ENCODE measurements around the gene IGSF3.
"Not testable (repeated sequence)": the region's sequence is repeated elsewhere in the genome, so short reads cannot be mapped to it uniquely, and the experiment has no call there.

The IGSF3 gene

GRCh38 chr1:116621756-116622155 lies 45.8 kb downstream of the IGSF3 start:
- H3K27ac Mint-ChIP-seq; H3K4me3 Mint-ChIP-seq; H3K9me3 Mint-ChIP-seq; DNase-seq; H3K27me3 Mint-ChIP-seq; H3K4me1 Mint-ChIP-seq; H3K36me3 Mint-ChIP-seq (ENCODE audit: low read depth); ATAC-seq: not testable (repeated sequence)

- not testable (repeated sequence) for ATAC-seq; DNase-seq; H3K4me1 Mint-ChIP-seq; H3K4me3 Mint-ChIP-seq; H3K27me3 Mint-ChIP-seq; H3K36me3 Mint-ChIP-seq (ENCODE audit: low read depth); H3K9me3 Mint-ChIP-seq; H3K27ac Mint-ChIP-seq
Observed at GRCh38 chr1:116620392-116620791, 47.1 kb downstream of the IGSF3 start.

GRCh38 chr1:116619106-116619505 lies 48.4 kb downstream of the IGSF3 start:
- not testable (repeated sequence) for H3K27ac Mint-ChIP-seq; H3K4me1 Mint-ChIP-seq; DNase-seq; H3K4me3 Mint-ChIP-seq; ATAC-seq; H3K36me3 Mint-ChIP-seq (ENCODE audit: low read depth); H3K27me3 Mint-ChIP-seq; H3K9me3 Mint-ChIP-seq

- H3K9me3 Mint-ChIP-seq; H3K4me3 Mint-ChIP-seq; H3K36me3 Mint-ChIP-seq (ENCODE audit: low read depth); H3K27ac Mint-ChIP-seq; ATAC-seq; H3K4me1 Mint-ChIP-seq; DNase-seq; H3K27me3 Mint-ChIP-seq: not testable (repeated sequence)
Observed at GRCh38 chr1:116617808-116618207, 49.7 kb downstream of the IGSF3 start.

GRCh38 chr1:116613825-116614224 lies 53.7 kb downstream of the IGSF3 start:
- H3K4me3 Mint-ChIP-seq; H3K27ac Mint-ChIP-seq; DNase-seq; H3K9me3 Mint-ChIP-seq; H3K36me3 Mint-ChIP-seq (ENCODE audit: low read depth); H3K27me3 Mint-ChIP-seq; ATAC-seq: not testable (repeated sequence)
- peaks cover 24% of the 10 kb centered on the region for H3K4me1 Mint-ChIP-seq

GRCh38 chr1:116609801-116610371 lies 57.6 kb downstream of the IGSF3 start:
- peak overlapping the region; percentile 75 for H3K27ac Mint-ChIP-seq
- peak; percentile 73 for ATAC-seq
- not testable (repeated sequence) for H3K27me3 Mint-ChIP-seq; DNase-seq; H3K9me3 Mint-ChIP-seq; H3K4me3 Mint-ChIP-seq; H3K36me3 Mint-ChIP-seq (ENCODE audit: low read depth)
- peaks cover 52% of the 10 kb centered on the region for H3K4me1 Mint-ChIP-seq

GRCh38 chr1:116608841-116609240 lies 58.7 kb downstream of the IGSF3 start:
- H3K27me3 Mint-ChIP-seq; DNase-seq; H3K4me3 Mint-ChIP-seq; H3K9me3 Mint-ChIP-seq; H3K36me3 Mint-ChIP-seq (ENCODE audit: low read depth): not testable (repeated sequence)
- peak; percentile 35 for ATAC-seq
- Mint-ChIP-seq H3K27ac (peak overlapping the region; percentile 60), H3K4me1 (peaks cover 52% of the 10 kb centered on the region)

GRCh38 chr1:116608151-116608550 lies 59.4 kb downstream of the IGSF3 start:
- H3K9me3 Mint-ChIP-seq; H3K4me3 Mint-ChIP-seq; ATAC-seq; DNase-seq; H3K27me3 Mint-ChIP-seq; H3K36me3 Mint-ChIP-seq (ENCODE audit: low read depth): not testable (repeated sequence)
- Mint-ChIP-seq H3K4me1 (peaks cover 52% of the 10 kb centered on the region), H3K27ac (peak overlapping the region; percentile 60)

GRCh38 chr1:116607463-116607862 lies 60.1 kb downstream of the IGSF3 start:
- peak overlapping the region; percentile 32 for H3K27ac Mint-ChIP-seq

GRCh38 chr1:116606067-116606466 lies 61.5 kb downstream of the IGSF3 start:
- Mint-ChIP-seq H3K27ac (peak overlapping the region; percentile 3), H3K4me1 (peaks cover 50% of the 10 kb centered on the region)
- H3K27me3 Mint-ChIP-seq; ATAC-seq; H3K9me3 Mint-ChIP-seq; DNase-seq; H3K4me3 Mint-ChIP-seq; H3K36me3 Mint-ChIP-seq (ENCODE audit: low read depth): not testable (repeated sequence)

More at GRCh38 chr1:116607463-116607862, 60.1 kb downstream of the IGSF3 start:
- not testable (repeated sequence) for H3K9me3 Mint-ChIP-seq; DNase-seq; H3K4me3 Mint-ChIP-seq; ATAC-seq; H3K36me3 Mint-ChIP-seq (ENCODE audit: low read depth); H3K27me3 Mint-ChIP-seq
- H3K4me1 Mint-ChIP-seq = peaks cover 52% of the 10 kb centered on the region

GRCh38 chr1:116605315-116605714 lies 62.2 kb downstream of the IGSF3 start:
- DNase-seq (no peak), ATAC-seq (no peak)
- Mint-ChIP-seq H3K9me3 (no peaks in the 10 kb centered on the region), H3K36me3 (ENCODE audit: low read depth) (no peaks in the 10 kb centered on the region), H3K4me3 (no peak overlapping the region), H3K27ac (no peak overlapping the region), H3K4me1 (peaks cover 43% of the 10 kb centered on the region), H3K27me3 (no peaks in the 10 kb centered on the region)

GRCh38 chr1:116604408-116604807 lies 63.1 kb downstream of the IGSF3 start:
- H3K4me1 Mint-ChIP-seq = peaks cover 33% of the 10 kb centered on the region
- not testable (repeated sequence) for ATAC-seq; H3K9me3 Mint-ChIP-seq; DNase-seq; H3K4me3 Mint-ChIP-seq; H3K27me3 Mint-ChIP-seq; H3K36me3 Mint-ChIP-seq (ENCODE audit: low read depth); H3K27ac Mint-ChIP-seq

GRCh38 chr1:116603646-116604045 lies 63.9 kb downstream of the IGSF3 start:
- DNase-seq; H3K36me3 Mint-ChIP-seq (ENCODE audit: low read depth); H3K4me3 Mint-ChIP-seq; H3K9me3 Mint-ChIP-seq; H3K27ac Mint-ChIP-seq; H3K27me3 Mint-ChIP-seq; ATAC-seq: not testable (repeated sequence)
- H3K4me1 Mint-ChIP-seq = peaks cover 31% of the 10 kb centered on the region

GRCh38 chr1:116599369-116599768 lies 68.2 kb downstream of the IGSF3 start:
- not testable (repeated sequence) for H3K9me3 Mint-ChIP-seq; H3K4me3 Mint-ChIP-seq; DNase-seq; H3K27ac Mint-ChIP-seq; H3K27me3 Mint-ChIP-seq; H3K36me3 Mint-ChIP-seq (ENCODE audit: low read depth); ATAC-seq
- peaks cover 28% of the 10 kb centered on the region for H3K4me1 Mint-ChIP-seq

- peaks cover 28% of the 10 kb centered on the region for H3K4me1 Mint-ChIP-seq
- not testable (repeated sequence) for H3K36me3 Mint-ChIP-seq (ENCODE audit: low read depth); H3K27me3 Mint-ChIP-seq; H3K9me3 Mint-ChIP-seq; DNase-seq; H3K27ac Mint-ChIP-seq; H3K4me3 Mint-ChIP-seq
- ATAC-seq = peak; percentile 26
Observed at GRCh38 chr1:116598420-116599036, 69.0 kb downstream of the IGSF3 start.

Measured in activated naive CD8-positive, alpha-beta T cell treated with anti-CD3 and anti-CD28 coated beads, Interleukin-2, amount 50 U/mL, for 24 hours (primary cell).